ENCODE measurements around the gene ZNF536.

Gene ZNF536

GRCh38 chr19:30543243-30543945, 171.2 kb downstream of the ZNF536 start:
- Histone ChIP-seq H3K9me3 (ENCODE audit: control insufficient read depth, insufficient read depth, low read length) (no peaks in the 10 kb centered on the region), H3K36me3 (ENCODE audit: insufficient read depth, low read length) (no peaks in the 10 kb centered on the region), H3K9ac (ENCODE audit: low read depth, low read length) (no peak overlapping the region), H3K4me1 (ENCODE audit: insufficient read depth, low read length) (no peaks in the 10 kb centered on the region)

DNA sequence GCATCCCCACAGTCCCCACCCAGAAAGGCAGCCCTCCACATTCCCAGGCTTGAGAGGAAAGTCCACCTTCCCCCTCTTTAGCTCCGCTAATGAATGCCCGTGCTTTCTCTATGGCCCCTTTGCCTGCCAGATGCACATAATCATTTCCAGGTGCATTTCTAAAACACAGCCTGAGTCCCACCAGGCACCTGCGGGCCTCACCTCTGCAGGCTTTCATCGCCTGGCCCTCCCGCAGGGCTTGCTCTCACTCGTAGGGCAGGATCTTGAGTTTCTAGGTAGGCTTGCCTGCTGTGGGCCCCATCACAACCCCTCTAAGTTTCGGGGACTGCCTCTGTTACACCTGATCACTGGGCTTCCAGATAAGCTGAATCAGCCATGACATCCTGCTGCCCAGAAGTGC, 173.6 kb downstream of the ZNF536 start:
- no peaks in the 10 kb centered on the region for H3K4me1 ChIP-seq (ENCODE audit: insufficient read depth, low read length)
- no peaks in the 10 kb centered on the region for H3K9me3 ChIP-seq (ENCODE audit: control insufficient read depth, insufficient read depth, low read length)
- no peaks in the 10 kb centered on the region for H3K36me3 ChIP-seq (ENCODE audit: insufficient read depth, low read length)
- H3K9ac ChIP-seq (ENCODE audit: low read depth, low read length): no peak overlapping the region

DNA sequence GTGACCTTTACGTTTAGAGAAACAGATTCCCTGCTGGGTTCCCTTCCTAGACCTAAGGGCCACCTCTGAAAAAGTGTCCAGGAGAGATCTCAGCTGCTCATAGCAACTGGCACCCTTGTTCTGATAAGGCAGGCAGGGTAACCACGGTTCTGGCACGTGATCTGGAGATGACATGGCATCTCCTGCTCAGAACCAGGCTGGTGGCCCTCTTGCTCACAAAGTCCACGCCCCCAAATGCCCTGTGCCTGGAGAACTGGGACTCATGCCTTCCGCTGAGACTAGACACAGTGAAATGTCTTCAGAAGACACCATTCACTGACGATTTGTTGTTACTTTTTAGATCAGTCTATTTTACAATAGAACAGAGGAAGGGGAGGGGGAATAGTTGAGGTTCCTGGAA, 174.1 kb downstream of the ZNF536 start:
- no peaks in the 10 kb centered on the region for H3K36me3 ChIP-seq (ENCODE audit: insufficient read depth, low read length)
- peaks cover 4% of the 10 kb centered on the region; the same call in 1 of the 2 replicates for H3K4me1 ChIP-seq (ENCODE audit: insufficient read depth, low read length)
- no peak overlapping the region for H3K9ac ChIP-seq (ENCODE audit: low read depth, low read length)
- H3K9me3 ChIP-seq (ENCODE audit: control insufficient read depth, insufficient read depth, low read length): no peaks in the 10 kb centered on the region

DNA sequence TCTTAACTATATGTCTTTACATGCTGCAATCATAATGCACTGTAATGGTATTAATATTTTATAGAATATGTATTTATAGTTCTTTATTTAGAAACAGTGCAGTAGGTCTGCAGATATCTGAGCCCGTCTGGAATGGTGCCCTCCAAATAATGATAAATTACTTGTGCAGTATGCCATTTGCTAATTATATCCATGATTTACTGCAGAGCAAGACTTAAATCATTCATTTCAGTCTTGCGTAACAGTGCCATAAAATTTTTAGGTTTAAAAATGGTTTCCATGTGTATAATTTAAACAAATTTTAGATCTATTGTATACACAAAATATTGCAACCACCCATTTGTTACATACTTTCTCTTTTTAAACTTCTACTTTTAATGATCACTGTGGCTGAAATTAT, 175.1 kb downstream of the ZNF536 start:
- no peak overlapping the region for H3K9ac ChIP-seq (ENCODE audit: low read depth, low read length)
- H3K36me3 ChIP-seq (ENCODE audit: insufficient read depth, low read length): no peaks in the 10 kb centered on the region
- H3K9me3 ChIP-seq (ENCODE audit: control insufficient read depth, insufficient read depth, low read length): no peaks in the 10 kb centered on the region
- H3K4me1 ChIP-seq (ENCODE audit: insufficient read depth, low read length): peaks cover 5% of the 10 kb centered on the region; the same call in 1 of the 2 replicates

DNA sequence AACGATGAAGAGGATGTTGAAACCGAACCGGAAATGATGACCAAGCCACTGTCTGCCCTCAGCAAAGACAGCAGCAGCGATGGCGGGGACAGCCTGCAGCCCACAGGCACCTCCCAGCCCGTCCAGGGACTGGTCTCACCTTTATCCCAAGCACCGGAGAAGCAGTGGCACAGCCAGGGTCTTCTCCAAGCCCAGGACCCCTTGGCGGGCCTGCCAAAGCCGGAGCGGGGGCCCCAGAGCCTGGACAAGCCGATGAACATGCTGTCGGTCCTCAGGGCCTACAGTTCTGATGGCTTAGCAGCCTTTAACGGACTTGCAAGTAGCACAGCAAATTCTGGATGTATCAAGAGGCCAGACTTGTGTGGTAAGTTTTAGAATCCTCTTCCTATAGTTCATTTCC, 177.0 kb downstream of the ZNF536 start:
- Histone ChIP-seq H3K9ac (ENCODE audit: low read depth, low read length) (no peak overlapping the region), H3K4me1 (ENCODE audit: insufficient read depth, low read length) (peaks cover 5% of the 10 kb centered on the region; the same call in 1 of the 2 replicates), H3K36me3 (ENCODE audit: insufficient read depth, low read length) (no peaks in the 10 kb centered on the region), H3K9me3 (ENCODE audit: control insufficient read depth, insufficient read depth, low read length) (no peaks in the 10 kb centered on the region)

DNA sequence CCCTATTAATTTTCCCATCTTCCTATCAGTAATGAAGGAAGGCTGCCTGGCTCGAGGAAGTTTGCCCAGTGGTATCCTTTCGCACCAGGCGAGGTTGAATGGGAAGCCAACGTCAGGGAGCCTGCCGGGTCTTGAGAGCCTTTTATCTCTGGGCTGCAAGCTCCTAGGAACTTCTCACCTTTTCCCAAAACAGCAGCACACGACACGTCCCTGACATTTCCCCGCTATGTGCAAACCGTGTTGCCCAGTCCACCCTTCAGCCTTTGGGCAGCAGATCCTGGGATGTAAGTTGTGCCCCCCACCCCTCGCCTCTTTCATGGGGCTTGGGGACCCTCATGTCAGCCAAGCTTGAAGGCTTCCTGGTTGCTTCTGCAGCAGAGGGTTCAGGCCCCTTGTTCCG, 179.1 kb downstream of the ZNF536 start:
- Histone ChIP-seq H3K4me1 (ENCODE audit: insufficient read depth, low read length) (peaks cover 10% of the 10 kb centered on the region), H3K9ac (ENCODE audit: low read depth, low read length) (no peak overlapping the region), H3K36me3 (ENCODE audit: insufficient read depth, low read length) (no peaks in the 10 kb centered on the region), H3K9me3 (ENCODE audit: control insufficient read depth, insufficient read depth, low read length) (no peaks in the 10 kb centered on the region)

- Histone ChIP-seq H3K9ac (ENCODE audit: low read depth, low read length) (no peak overlapping the region), H3K4me1 (ENCODE audit: insufficient read depth, low read length) (peaks cover 22% of the 10 kb centered on the region), H3K36me3 (ENCODE audit: insufficient read depth, low read length) (no peaks in the 10 kb centered on the region), H3K9me3 (ENCODE audit: control insufficient read depth, insufficient read depth, low read length) (no peaks in the 10 kb centered on the region)
Measured at GRCh38 chr19:30552593-30552992, 180.4 kb downstream of the ZNF536 start.

GRCh38 chr19:30555075-30555790, 183.0 kb downstream of the ZNF536 start:
- Histone ChIP-seq H3K9me3 (ENCODE audit: control insufficient read depth, insufficient read depth, low read length) (no peaks in the 10 kb centered on the region), H3K4me1 (ENCODE audit: insufficient read depth, low read length) (peaks cover 36% of the 10 kb centered on the region), H3K9ac (ENCODE audit: low read depth, low read length) (no peak overlapping the region), H3K36me3 (ENCODE audit: insufficient read depth, low read length) (no peaks in the 10 kb centered on the region)

- Histone ChIP-seq H3K9ac (ENCODE audit: low read depth, low read length) (no peak overlapping the region), H3K9me3 (ENCODE audit: control insufficient read depth, insufficient read depth, low read length) (no peaks in the 10 kb centered on the region), H3K4me1 (ENCODE audit: insufficient read depth, low read length) (peaks cover 36% of the 10 kb centered on the region), H3K36me3 (ENCODE audit: insufficient read depth, low read length) (no peaks in the 10 kb centered on the region)
Measured at GRCh38 chr19:30555791-30556110, 183.6 kb downstream of the ZNF536 start.

- Histone ChIP-seq H3K4me1 (ENCODE audit: insufficient read depth, low read length) (peaks cover 33% of the 10 kb centered on the region), H3K9ac (ENCODE audit: low read depth, low read length) (no peak overlapping the region), H3K36me3 (ENCODE audit: insufficient read depth, low read length) (no peaks in the 10 kb centered on the region), H3K9me3 (ENCODE audit: control insufficient read depth, insufficient read depth, low read length) (no peaks in the 10 kb centered on the region)
Measured at GRCh38 chr19:30556230-30556711, 184.1 kb downstream of the ZNF536 start.

DNA sequence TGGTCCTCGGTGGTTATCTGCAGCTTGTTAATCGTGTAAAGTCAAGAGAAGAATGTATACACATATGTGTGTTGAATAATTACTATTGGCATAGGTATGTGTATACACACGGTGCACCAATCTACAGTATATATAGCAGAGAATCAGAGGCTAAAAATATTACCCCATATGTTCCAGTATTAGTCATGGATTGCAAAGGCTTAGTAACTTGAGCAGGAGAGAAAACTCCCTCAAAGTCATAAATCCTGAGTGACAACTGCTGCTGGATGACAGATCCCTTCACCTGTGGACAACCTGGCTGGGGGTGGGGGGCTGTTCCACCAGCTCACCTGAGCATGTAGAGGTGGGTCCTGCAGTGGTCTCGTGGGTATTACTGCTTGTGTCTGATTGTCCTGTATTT, 185.0 kb downstream of the ZNF536 start:
- Histone ChIP-seq H3K9me3 (ENCODE audit: control insufficient read depth, insufficient read depth, low read length) (no peaks in the 10 kb centered on the region), H3K9ac (ENCODE audit: low read depth, low read length) (no peak overlapping the region), H3K4me1 (ENCODE audit: insufficient read depth, low read length) (peaks cover 30% of the 10 kb centered on the region), H3K36me3 (ENCODE audit: insufficient read depth, low read length) (no peaks in the 10 kb centered on the region)

- H3K9me3 ChIP-seq (ENCODE audit: control insufficient read depth, insufficient read depth, low read length): no peaks in the 10 kb centered on the region
- no peak overlapping the region for H3K9ac ChIP-seq (ENCODE audit: low read depth, low read length)
- no peaks in the 10 kb centered on the region for H3K36me3 ChIP-seq (ENCODE audit: insufficient read depth, low read length)
- peaks cover 30% of the 10 kb centered on the region for H3K4me1 ChIP-seq (ENCODE audit: insufficient read depth, low read length)
Measured at GRCh38 chr19:30557927-30558557, 185.9 kb downstream of the ZNF536 start.

- Histone ChIP-seq H3K9me3 (ENCODE audit: control insufficient read depth, insufficient read depth, low read length) (no peaks in the 10 kb centered on the region), H3K9ac (ENCODE audit: low read depth, low read length) (no peak overlapping the region), H3K4me1 (ENCODE audit: insufficient read depth, low read length) (peaks cover 30% of the 10 kb centered on the region), H3K36me3 (ENCODE audit: insufficient read depth, low read length) (no peaks in the 10 kb centered on the region)
Measured at GRCh38 chr19:30558793-30559192, 186.6 kb downstream of the ZNF536 start.

DNA sequence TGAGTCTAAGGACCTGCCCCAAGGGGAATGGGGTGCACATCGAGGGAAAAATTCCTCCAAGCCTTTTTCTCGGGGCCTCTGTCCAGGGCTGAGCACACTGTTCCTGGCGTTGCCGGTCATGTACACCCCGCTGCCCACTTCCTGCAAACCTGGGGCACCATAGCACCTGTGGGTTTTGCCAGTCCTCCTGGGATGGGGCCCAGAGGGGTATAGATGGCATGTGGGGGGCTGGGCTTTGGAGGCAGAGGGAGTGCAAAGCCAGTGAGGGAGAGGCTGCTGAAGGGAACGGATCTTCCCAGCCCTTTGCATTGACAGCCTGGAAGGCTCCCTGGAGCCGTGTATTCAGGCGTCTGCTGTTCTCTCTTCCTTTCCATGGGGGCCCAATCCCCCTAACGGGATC, 187.3 kb downstream of the ZNF536 start:
- Histone ChIP-seq H3K4me1 (ENCODE audit: insufficient read depth, low read length) (peaks cover 30% of the 10 kb centered on the region), H3K9me3 (ENCODE audit: control insufficient read depth, insufficient read depth, low read length) (no peaks in the 10 kb centered on the region), H3K9ac (ENCODE audit: low read depth, low read length) (no peak overlapping the region), H3K36me3 (ENCODE audit: insufficient read depth, low read length) (no peaks in the 10 kb centered on the region)

GRCh38 chr19:30562981-30563380, 190.8 kb downstream of the ZNF536 start:
- no peaks in the 10 kb centered on the region for H3K9me3 ChIP-seq (ENCODE audit: control insufficient read depth, insufficient read depth, low read length)
- peaks cover 25% of the 10 kb centered on the region for H3K4me1 ChIP-seq (ENCODE audit: insufficient read depth, low read length)
- H3K9ac ChIP-seq (ENCODE audit: low read depth, low read length): no peak overlapping the region
- H3K36me3 ChIP-seq (ENCODE audit: insufficient read depth, low read length): no peaks in the 10 kb centered on the region
